HUDEP-2 (cell line): ENCODE measurements around the gene GNPTG.

Experiments used
- DNase-seq, 76 experiments: peaks; one replicate each; lab custom pipeline; 2025; ENCODE audit not compliant: unreplicated experiment in 76 of 76; lab: John Stamatoyannopoulos, UW

GNPTG gene

GRCh38 chr16:1332618-1333148 is 19.0 kb upstream of the GNPTG start:
- no peak for DNase-seq

- DNase-seq = peak in 25 of 76 experiments; percentile 10 to 58 (median 22)
Observed at GRCh38 chr16:1333149-1333812, 18.4 kb upstream of the GNPTG start, which contains the start of gene BAIAP3. TSS of gene BAIAP3 (plus strand) at chr16:1333645. CDS start at chr16:1338550, 4,905 bp downstream.

- DNase-seq = no peak
Observed at GRCh38 chr16:1333854-1334700, 17.7 kb upstream of the GNPTG start.

GRCh38 chr16:1334739-1335138 is 17.0 kb upstream of the GNPTG start:
- DNase-seq = no peak

- DNase-seq = no peak
Observed at GRCh38 chr16:1335211-1335971, 16.3 kb upstream of the GNPTG start.

- no peak for DNase-seq
Observed at GRCh38 chr16:1335996-1336395, 15.7 kb upstream of the GNPTG start.

- no peak for DNase-seq
Observed at GRCh38 chr16:1336619-1337018, 15.1 kb upstream of the GNPTG start.

GRCh38 chr16:1337486-1337885 is 14.2 kb upstream of the GNPTG start:
- no peak for DNase-seq

GRCh38 chr16:1338119-1338730 is 13.5 kb upstream of the GNPTG start:
- peak in 10 of 76 experiments; percentile 3 to 26 (median 19) for DNase-seq

GRCh38 chr16:1338855-1339675 is 12.7 kb upstream of the GNPTG start:
- DNase-seq = no peak

- DNase-seq = no peak
Observed at GRCh38 chr16:1340730-1341494, 10.8 kb upstream of the GNPTG start.

- no peak for DNase-seq
Observed at GRCh38 chr16:1341495-1342420, 10.0 kb upstream of the GNPTG start.

GRCh38 chr16:1342526-1343427 is 9.0 kb upstream of the GNPTG start:
- peak in 75 of 76 experiments; percentile 61 to 99 (median 97) for DNase-seq

GRCh38 chr16:1343428-1344242 is 8.1 kb upstream of the GNPTG start:
- no peak for DNase-seq

GRCh38 chr16:1344499-1344898 is 7.2 kb upstream of the GNPTG start:
- no peak for DNase-seq

- DNase-seq = no peak
Observed at GRCh38 chr16:1345087-1345486, 6.6 kb upstream of the GNPTG start.
